GM23248 (cell line): ENCODE results near the gene SELENOM. TPM values are rescaled to one million over a fixed set of nuclear protein-coding genes. Genes with fewer than 3 reads are reported as not detected.

ENCODE experiments used
- DNase-seq: peaks from one replicate; pipeline ENCODE4 v3.0.0-alpha.2; 2015
- H2AFZ ChIP-seq: fragments of 200-600 bp; sonication (generic); 2 replicates; pipeline ENCODE4 v1.6.1; 2016; ENCODE audit warnings: antibody characterized with exemption
- H3F3A ChIP-seq: fragments of 200-600 bp; sonication (generic); 2 replicates; pipeline ENCODE4 v1.6.1; 2016; ENCODE audit warnings: mild to moderate bottlenecking, antibody characterized with exemption, mixed run types; ENCODE audit not compliant: insufficient read depth
- H3K27ac ChIP-seq: fragments of 200-600 bp; sonication (generic); 2 replicates; pipeline ENCODE4 v1.5.1; 2016; ENCODE audit warnings: mild to moderate bottlenecking
- H3K27me3 ChIP-seq: fragments of 200-600 bp; sonication (generic); replicated peaks from 2 replicates; pipeline ENCODE4 v1.6.1; 2016; ENCODE audit warnings: mild to moderate bottlenecking; ENCODE audit not compliant: insufficient read depth
- H3K36me3 ChIP-seq: fragments of 200-600 bp; sonication (generic); 2 replicates; pipeline ENCODE4 v1.6.1; 2016; ENCODE audit warnings: low read depth, mild to moderate bottlenecking
- H3K4me1 ChIP-seq: fragments of 200-600 bp; sonication (generic); 2 replicates; pipeline ENCODE4 v1.6.1; 2016; ENCODE audit warnings: mild to moderate bottlenecking; ENCODE audit not compliant: insufficient read depth
- H3K4me2 ChIP-seq: fragments of 200-600 bp; sonication (generic); one replicate; pipeline ENCODE4 v1.6.1; 2016; ENCODE audit warnings: mild to moderate bottlenecking; ENCODE audit not compliant: unreplicated experiment
- H3K4me3 ChIP-seq: fragments of 200-600 bp; sonication (generic); 2 replicates; pipeline ENCODE4 v1.5.1; 2016; ENCODE audit warnings: mild to moderate bottlenecking
- H3K79me2 ChIP-seq: fragments of 200-600 bp; sonication (generic); 2 replicates; pipeline ENCODE4 v1.6.1; 2016; ENCODE audit warnings: mild to moderate bottlenecking; ENCODE audit not compliant: insufficient read depth
- H3K9ac ChIP-seq: fragments of 200-600 bp; sonication (generic); 2 replicates; pipeline ENCODE4 v1.6.1; 2016; ENCODE audit warnings: mild to moderate bottlenecking
- H3K9me2 ChIP-seq: fragments of 200-600 bp; sonication (generic); 2 replicates; pipeline ENCODE4 v1.6.1; 2016; ENCODE audit warnings: mixed run types, mild to moderate bottlenecking, moderate library complexity; ENCODE audit not compliant: insufficient read depth
- H3K9me3 ChIP-seq: fragments of 200-600 bp; sonication (generic); one replicate; pipeline ENCODE4 v1.6.1; 2017; ENCODE audit warnings: low read depth
- H4K20me1 ChIP-seq: fragments of 200-600 bp; sonication (generic); 2 replicates; pipeline ENCODE4 v1.6.0; 2016; ENCODE audit not compliant: insufficient read depth
- EZH2 ChIP-seq: fragments of 200-600 bp; sonication (generic); IDR thresholded peaks from 2 replicates; pipeline ENCODE4 v1.6.1; 2018; ENCODE audit warnings: antibody characterized with exemption, mild to moderate bottlenecking; ENCODE audit not compliant: insufficient read depth, poor library complexity, severe bottlenecking
- EZH2phosphoT487 ChIP-seq: fragments of 200-600 bp; sonication (generic); IDR thresholded peaks from 2 replicates; pipeline ENCODE4 v1.6.1; 2018; ENCODE audit warnings: antibody characterized with exemption, moderate library complexity, mild to moderate bottlenecking, low read depth; ENCODE audit not compliant: insufficient read depth
- WGBS, 2 experiments: methylation state at CpG; one replicate each; pipeline ENCODE4 v1.1.6; 2015 to 2017; ENCODE audit warnings: low lambda C conversion rate in 2 of 2, low coverage in 1 of 2; ENCODE audit errors: missing lambda C conversion rate in 2 of 2; 5-methylcytosine and 5-hydroxymethylcytosine counted together
- in situ Hi-C: fragments of 300-500 bp; cut with MboI; formaldehyde crosslinking; loops from 2 replicates; pipeline ENCODE4 v1.15.0; 2020
- polyA plus RNA-seq: library from polyadenylated mRNA; unstranded; fragments of >200 nt; fragmentation: Nextera tagmentation; extraction: Ambion mirVana; gene quantifications from 2 replicates; pipeline ENCODE4 v1.2.1, GENCODE V29; 2016
- total RNA-seq: library from RNA; depleted of rRNA; stranded (reverse); fragments of >200 nt; shearing (Covaris generic); gene quantifications from 2 replicates; pipeline ENCODE4 v1.2.3, GENCODE V29; 2014

SELENOM gene
- total and polyA plus RNA-seq, 2 experiments from 2014 or later: 268 to 537 TPM

- Histone ChIP-seq H2AFZ (no peak overlapping the region), H3K36me3 (peaks cover 25% of the 10 kb centered on the region; the same call in 1 of the 2 replicates), H4K20me1 (no peaks in the 10 kb centered on the region), H3K4me2 (no peak overlapping the region), H3K4me3 (no peak overlapping the region), H3K9me3 (no peaks in the 10 kb centered on the region), H3K9me2 (no peaks in the 10 kb centered on the region), H3K79me2 (peaks cover 76% of the 10 kb centered on the region), H3K27ac (no peak overlapping the region), H3K9ac (no peak overlapping the region), H3K27me3 (no peaks in the 10 kb centered on the region), H3F3A (no peaks in the 10 kb centered on the region; the same call in 1 of the 2 replicates), H3K4me1 (peaks cover 21% of the 10 kb centered on the region)
- no peak for DNase-seq
- TF ChIP-seq EZH2 (no peak), EZH2phosphoT487 (no peak)
- WGBS, 2 experiments: 92% methylated on average over 26 of the region's 26 CpGs
- in situ Hi-C loops: loop anchor here (10.0 kb wide), 1 partner anchor 134 kb away; no protein-coding TSS in a partner anchor
These were observed 19.0 kb downstream of the SELENOM start for GRCh38 chr22:31088233-31088986.

- Histone ChIP-seq H3F3A (no peaks in the 10 kb centered on the region; the same call in 1 of the 2 replicates), H3K9ac (no peak overlapping the region), H3K79me2 (peaks cover 79% of the 10 kb centered on the region), H3K27ac (no peak overlapping the region), H3K9me3 (no peaks in the 10 kb centered on the region), H2AFZ (no peak overlapping the region), H3K4me2 (no peak overlapping the region), H3K4me1 (peaks cover 27% of the 10 kb centered on the region), H4K20me1 (no peaks in the 10 kb centered on the region), H3K9me2 (no peaks in the 10 kb centered on the region), H3K4me3 (no peak overlapping the region), H3K27me3 (no peaks in the 10 kb centered on the region), H3K36me3 (peaks cover 20% of the 10 kb centered on the region; the same call in 1 of the 2 replicates)
- in situ Hi-C loops: loop anchor here (10.0 kb wide), 1 partner anchor 133 kb away; no protein-coding TSS in a partner anchor
- 94 to 96% methylated on average over 19 to 21 of the region's 21 CpGs for WGBS, 2 experiments
- no peak for DNase-seq
- TF ChIP-seq EZH2phosphoT487: no peak
- no peak for TF ChIP-seq EZH2
These were observed 19.6 kb downstream of the SELENOM start for GRCh38 chr22:31087744-31088215.

GRCh38 chr22:31086703-31087330 is 20.6 kb downstream of the SELENOM start:
- Histone ChIP-seq H3K9me3 (no peaks in the 10 kb centered on the region), H3K4me1 (peaks cover 28% of the 10 kb centered on the region), H2AFZ (no peak overlapping the region), H3F3A (no peaks in the 10 kb centered on the region), H3K9me2 (no peaks in the 10 kb centered on the region), H3K79me2 (peaks cover 79% of the 10 kb centered on the region), H3K27ac (no peak overlapping the region), H4K20me1 (no peaks in the 10 kb centered on the region), H3K4me3 (no peak overlapping the region), H3K36me3 (peaks cover 12% of the 10 kb centered on the region; the same call in 1 of the 2 replicates), H3K27me3 (no peaks in the 10 kb centered on the region), H3K9ac (peak overlapping the region; percentile 85), H3K4me2 (no peak overlapping the region)
- in situ Hi-C loops: loop anchor here (10.0 kb wide), 1 partner anchor 132 kb away; no protein-coding TSS in a partner anchor
- no peak for TF ChIP-seq EZH2
- no peak for TF ChIP-seq EZH2phosphoT487
- DNase-seq: no peak
- WGBS, 2 experiments: 88% methylated on average over 8 of the region's 8 CpGs

GRCh38 chr22:31085928-31086327 is 21.4 kb downstream of the SELENOM start:
- H2AFZ ChIP-seq: no peak overlapping the region
- no peaks in the 10 kb centered on the region for H3K27me3 ChIP-seq
- 0 out of 2 replicates have a peak overlapping the region, but pooled peaks have one; percentile 93 for H3K4me3 ChIP-seq
- 74 to 78% methylated on average over 3 of the region's 3 CpGs for whole genome bisulfite sequencing, 2 experiments
- peaks cover 5% of the 10 kb centered on the region; the same call in 1 of the 2 replicates for H3K36me3 ChIP-seq
- H4K20me1 ChIP-seq: no peaks in the 10 kb centered on the region
- in situ Hi-C loops: loop anchor here (10.0 kb wide), 1 partner anchor 131 kb away; no protein-coding TSS in a partner anchor
- H3K9me2 ChIP-seq: no peaks in the 10 kb centered on the region
- no peak for TF ChIP-seq EZH2phosphoT487
- no peak for TF ChIP-seq EZH2
- H3K4me2 ChIP-seq: peak overlapping the region; percentile 72
- no peak for DNase-seq
- H3K79me2 ChIP-seq: peaks cover 83% of the 10 kb centered on the region
- no peaks in the 10 kb centered on the region for H3F3A ChIP-seq
- H3K9ac ChIP-seq: peak overlapping the region; percentile 85
- H3K4me1 ChIP-seq: peaks cover 28% of the 10 kb centered on the region
- H3K27ac ChIP-seq: peak overlapping the region; percentile 84; the same call in 1 of the 2 replicates
- no peaks in the 10 kb centered on the region for H3K9me3 ChIP-seq
